Retinal pigment epithelial cell (primary cell): ENCODE measurements around the gene PTTG1IP2.

ENCODE experiments used
- DNase-seq: peaks from one replicate; pipeline ENCODE4 v3.0.0-alpha.2; 2010; ENCODE audit warnings: low read depth
- H3K4me3 ChIP-seq: 2 replicates; pipeline ENCODE4 v1.5.1; 2011; ENCODE audit warnings: mild to moderate bottlenecking, low read length, control low read depth, moderate library complexity
- TF ChIP-seq, protein P1 (sequence below): conservative IDR thresholded peaks from 2 replicates; pipeline ENCODE4 v1.5.1; 2011; ENCODE audit warnings: low read depth, low read length, control low read depth, inconsistent platforms

The PTTG1IP2 gene

GRCh38 chr7:90502539-90502938 is 33.1 kb downstream of the PTTG1IP2 start:
- no peak for DNase-seq
- TF ChIP-seq, protein P1, sequence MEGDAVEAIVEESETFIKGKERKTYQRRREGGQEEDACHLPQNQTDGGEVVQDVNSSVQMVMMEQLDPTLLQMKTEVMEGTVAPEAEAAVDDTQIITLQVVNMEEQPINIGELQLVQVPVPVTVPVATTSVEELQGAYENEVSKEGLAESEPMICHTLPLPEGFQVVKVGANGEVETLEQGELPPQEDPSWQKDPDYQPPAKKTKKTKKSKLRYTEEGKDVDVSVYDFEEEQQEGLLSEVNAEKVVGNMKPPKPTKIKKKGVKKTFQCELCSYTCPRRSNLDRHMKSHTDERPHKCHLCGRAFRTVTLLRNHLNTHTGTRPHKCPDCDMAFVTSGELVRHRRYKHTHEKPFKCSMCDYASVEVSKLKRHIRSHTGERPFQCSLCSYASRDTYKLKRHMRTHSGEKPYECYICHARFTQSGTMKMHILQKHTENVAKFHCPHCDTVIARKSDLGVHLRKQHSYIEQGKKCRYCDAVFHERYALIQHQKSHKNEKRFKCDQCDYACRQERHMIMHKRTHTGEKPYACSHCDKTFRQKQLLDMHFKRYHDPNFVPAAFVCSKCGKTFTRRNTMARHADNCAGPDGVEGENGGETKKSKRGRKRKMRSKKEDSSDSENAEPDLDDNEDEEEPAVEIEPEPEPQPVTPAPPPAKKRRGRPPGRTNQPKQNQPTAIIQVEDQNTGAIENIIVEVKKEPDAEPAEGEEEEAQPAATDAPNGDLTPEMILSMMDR, result no peak

GRCh38 chr7:90503367-90503766 is 33.9 kb downstream of the PTTG1IP2 start:
- TF ChIP-seq, protein P1, result no peak
- DNase-seq, result no peak
- no peak overlapping the region for H3K4me3 ChIP-seq

More at GRCh38 chr7:90502539-90502938, 33.1 kb downstream of the PTTG1IP2 start:
- H3K4me3 ChIP-seq, result no peak overlapping the region

- TF ChIP-seq, protein P1, result no peak
- H3K4me3 ChIP-seq, result no peak overlapping the region
- DNase-seq, result no peak
These were observed 38.3 kb downstream of the PTTG1IP2 start for GRCh38 chr7:90507692-90508091.

GRCh38 chr7:90511776-90512175 is 42.3 kb downstream of the PTTG1IP2 start:
- no peak for DNase-seq
- no peak overlapping the region for H3K4me3 ChIP-seq
- TF ChIP-seq, protein P1, result no peak

GRCh38 chr7:90512821-90513254 is 43.4 kb downstream of the PTTG1IP2 start:
- TF ChIP-seq, protein P1, result no peak
- H3K4me3 ChIP-seq, result no peak overlapping the region
- no peak for DNase-seq

GRCh38 chr7:90516257-90516656 is 46.8 kb downstream of the PTTG1IP2 start:
- no peak for DNase-seq
- H3K4me3 ChIP-seq, result no peak overlapping the region
- TF ChIP-seq, protein P1, result no peak

DNA sequence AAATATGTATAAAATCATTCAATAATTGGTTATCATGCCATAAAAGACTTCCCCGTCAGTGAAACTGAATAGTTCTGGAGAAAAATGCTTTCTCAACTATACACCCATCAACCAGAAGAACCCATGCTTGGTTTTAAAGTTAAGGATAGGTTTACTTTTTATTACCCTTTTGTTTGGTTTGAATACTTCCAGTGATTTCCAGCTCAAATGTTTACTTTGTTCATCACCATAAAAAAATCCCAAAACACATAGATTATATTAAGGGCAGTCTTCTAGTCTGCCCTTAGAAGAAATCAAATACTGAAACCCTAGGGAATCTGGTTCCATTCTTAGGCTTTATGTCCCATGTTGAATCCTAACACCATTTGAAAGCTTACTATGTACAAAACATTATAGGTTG is 49.2 kb downstream of the PTTG1IP2 start:
- DNase-seq, result no peak
- no peak overlapping the region for H3K4me3 ChIP-seq
- TF ChIP-seq, protein P1, result no peak
